GM12878 (cell line): ENCODE results near the gene CPB2. TPM values are rescaled to one million over a fixed set of nuclear protein-coding genes. Genes with fewer than 3 reads are reported as not detected.

Source experiments
- ATAC-seq: fragments of 200-7000 bp; cut with Tn5 transposase; 3 replicates; pipeline ENCODE4 v1.9.1; 2020; ENCODE audit warnings: mild to moderate bottlenecking, moderate library complexity
- BruUV-seq: library from RNA; stranded (reverse); fragments of 400-500 nt; replicated peaks from 2 replicates; lab custom pipeline; 2021; lab: Mats Ljungman, UMichigan
- CTCF ChIA-PET: fragments of 300-600 bp; sonication (Branson Sonifier 250); formaldehyde crosslinking; extraction: SDS; loops from one replicate; lab custom pipeline; 2021; ENCODE audit warnings: inconsistent platforms; lab: Yijun Ruan, JAX
- POLR2A ChIA-PET: fragments of 350-600 bp; formaldehyde crosslinking; extraction: SDS; loops from one replicate; lab custom pipeline; 2021; ENCODE audit warnings: inconsistent platforms; lab: Charles Lee
- RAD21 ChIA-PET: fragments of 300-600 bp; sonication (Branson Sonifier 250); formaldehyde crosslinking; loops from one replicate; lab custom pipeline; 2023; ENCODE audit warnings: antibody characterized with exemption; ENCODE audit not compliant: unreplicated experiment; lab: Charles Lee
- SMC1A ChIA-PET: fragments of 300-600 bp; sonication (Branson Sonifier 250); formaldehyde crosslinking; loops from one replicate; lab custom pipeline; 2023; ENCODE audit not compliant: unreplicated experiment, uncharacterized antibody; lab: Charles Lee
- DNase-seq: peaks from one replicate; pipeline ENCODE4 v3.0.0-alpha.2; 2011; ENCODE audit warnings: low read depth, low spot score
- FAIRE-seq: peaks from 3 replicates; lab custom pipeline; 2011; peaks lifted over from hg19 to GRCh38; lab: Jason Lieb, UNC
- H2AFZ ChIP-seq: 2 replicates; pipeline ENCODE4 v1.6.0; 2011; ENCODE audit warnings: low read depth, low read length, control low read depth; ENCODE audit not compliant: control insufficient read depth
- H3K27ac ChIP-seq: 2 replicates; pipeline ENCODE4 v1.5.1; 2011; ENCODE audit warnings: control low read depth; ENCODE audit not compliant: control insufficient read depth, insufficient read depth
- H3K27me3 ChIP-seq, 2 experiments: replicated peaks in 1 of 2; 2 replicates each; pipeline versions ENCODE4 v1.6.0 to v1.6.1; 2011; ENCODE audit warnings: low read length in 1 of 2; ENCODE audit not compliant: control insufficient read depth in 2 of 2, insufficient read depth in 2 of 2
- H3K36me3 ChIP-seq, 2 experiments: 2 replicates each; pipeline ENCODE4 v1.5.1; 2011; ENCODE audit warnings: low read length in 1 of 2; ENCODE audit not compliant: control insufficient read depth in 2 of 2, insufficient read depth in 2 of 2
- H3K4me1 ChIP-seq: 2 replicates; pipeline ENCODE4 v1.6.1; 2011; ENCODE audit warnings: mild to moderate bottlenecking, low read length, moderate library complexity, mixed read lengths; ENCODE audit not compliant: control insufficient read depth, insufficient read depth
- H3K4me2 ChIP-seq: 2 replicates; pipeline ENCODE4 v1.6.0; 2011; ENCODE audit warnings: control low read depth; ENCODE audit not compliant: control insufficient read depth, insufficient read depth
- H3K4me3 ChIP-seq: fragments of 200-600 bp; sonication (generic); 2 replicates; pipeline ENCODE4 v1.5.1; 2016
- H3K79me2 ChIP-seq: 2 replicates; pipeline ENCODE4 v1.6.0; 2011; ENCODE audit warnings: low read length; ENCODE audit not compliant: control insufficient read depth, insufficient read depth
- H3K9ac ChIP-seq: 2 replicates; pipeline ENCODE4 v1.8.0; 2011; ENCODE audit warnings: low read length, control low read depth, mixed read lengths; ENCODE audit not compliant: control insufficient read depth, insufficient read depth
- H3K9me3 ChIP-seq: replicated peaks from 3 replicates; pipeline ENCODE4 v1.5.1; 2011; ENCODE audit warnings: mild to moderate bottlenecking, low read length; ENCODE audit not compliant: control insufficient read depth, insufficient read depth
- H4K20me1 ChIP-seq: 2 replicates; pipeline ENCODE4 v1.6.0; 2011; ENCODE audit not compliant: control insufficient read depth, insufficient read depth
- ATF7 ChIP-seq: fragments of 450-650 bp; IDR thresholded peaks from 2 replicates; pipeline ENCODE4 v1.6.1; 2016; ENCODE audit warnings: low read depth, mild to moderate bottlenecking
- NRF1 ChIP-seq: conservative IDR thresholded peaks from 2 replicates; pipeline ENCODE4 v1.6.1; 2011; ENCODE audit warnings: mild to moderate bottlenecking, low read depth, low read length, improper control_type of control experiment
- SMAD5 ChIP-seq: IDR thresholded peaks from 2 replicates; pipeline ENCODE4 v1.6.1; 2016; ENCODE audit warnings: antibody characterized with exemption, low read depth
- WGBS: methylation state at CpG from one replicate; pipeline ENCODE4 v1.1.6; 2016; ENCODE audit warnings: low lambda C conversion rate; ENCODE audit not compliant: insufficient replicate concordance, insufficient coverage; ENCODE audit errors: missing lambda C conversion rate; 5-methylcytosine and 5-hydroxymethylcytosine counted together
- in situ Hi-C: fragments of 300-500 bp; cut with MboI; formaldehyde crosslinking; loops from 9 replicates; pipeline ENCODE4 v1.14.3; 2018; ENCODE audit warnings: mixed read lengths
- intact Hi-C: fragments of 100-400 bp; cut with micrococcal nuclease; formaldehyde crosslinking; loops from one replicate; pipeline ENCODE4 v1.14.2; 2022; ENCODE audit not compliant: unreplicated experiment
- polyA plus RNA-seq, 11 experiments: library from polyadenylated mRNA; depleted of rRNA in 4 of 11; unstranded in 6 of 11; stranded (reverse) in 5 of 11; fragments of >200 nt; fragmentation: Nextera tagmentation in 4 of 11; fragmentation: Illumina TruSeq in 1 of 11; extraction: Ambion mirVana in 4 of 11; extraction: Trizol in 1 of 11; gene quantifications; 1 replicate in 1 of 11; 2 replicates in 10 of 11; pipeline versions ENCODE4 v1.2.1 to v1.2.3, GENCODE V29; 2011 to 2016; ENCODE audit warnings: inconsistent platforms in 2 of 11, missing spikeins in 2 of 11, low read depth in 1 of 11
- total RNA-seq, 4 experiments: library from RNA; depleted of rRNA in 3 of 4; stranded (reverse); fragments of >200 nt in 3 of 4; fragmentation: Illumina TruSeq in 1 of 4; extraction: Trizol in 1 of 4; gene quantifications; 2 replicates each; pipeline versions ENCODE4 v1.2.1 to v1.2.3, GENCODE V29; 2013 to 2021

The CPB2 gene
- total and polyA plus RNA-seq, 10 of the 15 experiments (the other 5 are each of a cell fraction or from before 2014, with no cell fraction given): 0.05 to 0.87 (median 0.13) TPM; not detected in 3

GRCh38 chr13:46086421-46086922 is 18.4 kb downstream of the CPB2 start:
- RAD21 ChIA-PET: no interaction called here
- Histone ChIP-seq H2AFZ (no peak overlapping the region), H3K4me2 (no peak overlapping the region), H3K36me3 (no peaks in the 10 kb centered on the region), H3K9me3 (no peaks in the 10 kb centered on the region), H3K79me2 (no peaks in the 10 kb centered on the region), H3K27me3 (no peaks in the 10 kb centered on the region), H3K4me1 (no peaks in the 10 kb centered on the region), H3K27ac (no peak overlapping the region), H4K20me1 (no peaks in the 10 kb centered on the region), H3K4me3 (no peak overlapping the region), H3K9ac (no peak overlapping the region)
- BruUV-seq: no TSS peak
- SMC1A ChIA-PET: no interaction called here
- 77% methylated on average over 12 of the region's 12 CpGs for WGBS
- no peak for FAIRE-seq
- in situ Hi-C loops: no loop called here
- intact Hi-C loops: no loop called here
- POLR2A ChIA-PET: no interaction called here
- CTCF ChIA-PET: interaction anchor here (1.1 kb wide), 1 partner anchor 19 kb away, joined by 3 read pairs; no protein-coding TSS in a partner anchor
- no peak for DNase-seq
- TF ChIP-seq NRF1: no peak
- ATAC-seq: no peak

GRCh38 chr13:46085737-46086136 is 19.1 kb downstream of the CPB2 start:
- no peak overlapping the region for H3K9ac ChIP-seq
- FAIRE-seq: no peak
- no peaks in the 10 kb centered on the region for H3K9me3 ChIP-seq
- 88% methylated on average over 13 of the region's 13 CpGs for WGBS
- CTCF ChIA-PET: interaction anchor here (1.1 kb wide), 1 partner anchor 18 kb away, joined by 3 read pairs; no protein-coding TSS in a partner anchor
- POLR2A ChIA-PET: no interaction called here
- SMC1A ChIA-PET: no interaction called here
- no peaks in the 10 kb centered on the region for H4K20me1 ChIP-seq
- in situ Hi-C loops: no loop called here
- H3K4me2 ChIP-seq: no peak overlapping the region
- no peak overlapping the region for H2AFZ ChIP-seq
- no peaks in the 10 kb centered on the region for H3K79me2 ChIP-seq
- intact Hi-C loops: no loop called here
- H3K27ac ChIP-seq: no peak overlapping the region
- no peak for DNase-seq
- H3K4me3 ChIP-seq: no peak overlapping the region
- no peak for ATAC-seq
- RAD21 ChIA-PET: no interaction called here
- no peaks in the 10 kb centered on the region for H3K4me1 ChIP-seq
- TF ChIP-seq ATF7 (no peak), SMAD5 (no peak)
- no peaks in the 10 kb centered on the region for H3K27me3 ChIP-seq
- no TSS peak for BruUV-seq
- H3K36me3 ChIP-seq: no peaks in the 10 kb centered on the region
